ENCODE data around the gene AUP1.

AUP1 gene

DNA sequence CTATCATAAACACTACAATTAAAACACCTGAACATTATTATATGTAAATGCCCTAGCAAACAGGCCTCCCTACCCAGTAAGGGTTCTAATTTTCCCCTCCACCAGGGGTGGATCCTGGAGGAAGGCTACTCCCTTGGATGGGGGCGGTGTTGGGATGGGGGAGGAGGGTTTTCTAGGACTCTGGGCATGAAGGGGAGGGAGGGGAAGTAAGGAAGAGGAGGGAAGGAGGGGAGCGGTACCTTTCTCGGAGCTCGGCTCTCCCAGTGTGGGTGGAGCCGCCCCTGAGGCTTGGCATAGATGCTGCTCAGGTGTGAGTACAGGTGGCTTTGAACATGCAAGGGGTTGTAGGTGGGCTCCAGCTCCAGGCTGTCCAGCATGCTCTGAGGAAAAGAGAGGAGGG, 30.4 kb upstream of the AUP1 start:
- no peak for DNase-seq (ENCODE audit: extremely low spot score)
- TF ChIP-seq ELF4 (IDR thresholded peaks at IDR 0.05) = no peak
- CTCF ChIA-PET = interaction anchor here (0.6 kb wide), 1 partner anchor 251 kb away, joined by 4 read pairs; no protein-coding TSS in a partner anchor
- POLR2A ChIA-PET = no interaction called here

DNA sequence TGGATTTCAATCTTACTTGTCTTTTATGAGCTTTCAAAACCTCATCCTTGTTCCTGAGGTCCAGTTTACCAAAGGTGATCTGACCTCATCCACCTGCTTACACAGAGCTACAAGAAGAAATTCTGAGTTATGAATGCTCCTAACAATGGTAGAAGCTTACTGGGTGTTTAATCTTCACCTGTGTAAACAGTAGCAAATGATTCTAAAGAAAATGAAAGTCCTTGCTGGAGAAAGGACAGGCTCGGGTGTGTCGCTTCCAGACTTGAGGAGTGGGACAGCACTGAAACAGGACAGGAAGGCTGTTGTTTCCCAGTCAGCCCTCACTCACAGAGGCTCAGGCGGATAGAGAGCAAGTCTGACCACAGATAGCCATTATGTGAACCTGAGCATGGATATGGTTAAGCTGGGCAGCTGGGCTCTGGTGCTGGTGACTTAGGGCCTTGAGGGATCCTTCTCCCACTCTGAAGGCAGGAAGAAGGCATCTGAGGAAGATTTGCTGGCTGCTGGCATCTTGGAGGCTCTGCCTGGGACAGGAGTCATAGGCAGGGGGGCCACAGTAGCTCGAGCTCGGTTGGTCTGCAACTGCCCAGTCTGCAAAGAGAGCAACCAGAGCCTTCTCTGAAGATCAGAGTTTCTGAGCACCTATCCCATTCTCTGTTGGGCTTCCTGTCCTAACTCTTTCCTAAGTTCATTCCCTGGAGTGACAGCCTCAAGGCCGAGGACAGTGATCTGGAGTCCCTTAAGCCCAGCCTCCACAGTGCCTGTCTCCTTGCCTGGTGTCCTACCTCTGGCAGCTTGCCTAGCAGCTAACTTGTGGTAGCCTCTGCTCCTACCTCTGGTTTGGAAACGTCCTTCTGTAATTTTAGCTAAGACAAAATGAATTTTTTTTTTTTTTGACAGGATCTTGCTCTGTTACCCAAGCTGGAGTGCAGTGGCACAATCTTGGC, 29.1 kb upstream of the AUP1 start:
- TF ChIP-seq SUZ12 (IDR thresholded peaks at IDR 0.05) (no peak), FOXM1 (IDR thresholded peaks at IDR 0.05; ENCODE audit: borderline replicate concordance) (no peak), NFRKB (IDR thresholded peaks at IDR 0.05) (no peak), LEF1 (IDR thresholded peaks at IDR 0.05; ENCODE audit: borderline replicate concordance) (no peak), CTBP1 (IDR thresholded peaks at IDR 0.05; ENCODE audit: borderline replicate concordance) (no peak), ARNT (IDR thresholded peaks at IDR 0.05) (no peak), FOXA1 (IDR thresholded peaks at IDR 0.05) (no peak), ELF4 (IDR thresholded peaks at IDR 0.05) (no peak), FOXK2 (IDR thresholded peaks at IDR 0.05) (no peak)

DNA sequence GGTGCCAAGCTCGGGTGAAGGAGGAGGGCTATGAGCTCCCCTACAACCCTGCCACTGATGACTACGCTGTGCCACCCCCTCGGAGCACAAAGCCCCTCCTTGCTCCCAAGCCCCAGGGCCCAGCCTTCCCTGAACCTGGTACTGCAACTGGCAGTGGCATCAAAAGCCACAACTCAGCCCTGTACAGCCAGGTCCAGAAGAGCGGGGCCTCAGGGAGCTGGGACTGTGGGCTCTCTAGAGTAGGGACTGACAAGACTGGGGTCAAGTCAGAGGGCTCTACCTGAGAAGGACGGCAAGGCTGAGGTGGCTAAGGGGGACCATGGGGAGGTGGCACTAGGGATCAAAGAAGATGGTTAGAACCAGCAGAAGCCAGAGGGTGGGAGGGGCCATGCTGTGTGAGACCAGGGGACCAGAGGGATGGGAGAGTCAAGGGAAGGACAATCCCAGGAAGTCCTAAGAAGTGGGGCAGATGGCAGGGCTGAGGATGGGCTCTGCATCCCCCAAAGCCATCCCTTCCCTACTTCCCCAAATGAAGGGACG, 27.4 kb upstream of the AUP1 start:
- no peak for TF ChIP-seq ZNF384 (IDR thresholded peaks at IDR 0.05)
- TF ChIP-seq LEF1 (IDR thresholded peaks at IDR 0.05; ENCODE audit: borderline replicate concordance) = no peak
- POLR2A ChIA-PET = no interaction called here
- CTCF ChIA-PET = no interaction called here
- DNase-seq (ENCODE audit: extremely low spot score) = no peak

More for the DNA sequence above, 29.1 kb upstream of the AUP1 start:
- DNase-seq (ENCODE audit: extremely low spot score) = no peak
- ChIA-PET CTCF (interaction anchor here (0.5 kb wide), 1 partner anchor 15 kb away, joined by 5 read pairs; no protein-coding TSS in a partner anchor), POLR2A (interaction anchor here (0.7 kb wide), 1 partner anchor 9 kb away, joined by 3 read pairs; no protein-coding TSS in a partner anchor)

DNA sequence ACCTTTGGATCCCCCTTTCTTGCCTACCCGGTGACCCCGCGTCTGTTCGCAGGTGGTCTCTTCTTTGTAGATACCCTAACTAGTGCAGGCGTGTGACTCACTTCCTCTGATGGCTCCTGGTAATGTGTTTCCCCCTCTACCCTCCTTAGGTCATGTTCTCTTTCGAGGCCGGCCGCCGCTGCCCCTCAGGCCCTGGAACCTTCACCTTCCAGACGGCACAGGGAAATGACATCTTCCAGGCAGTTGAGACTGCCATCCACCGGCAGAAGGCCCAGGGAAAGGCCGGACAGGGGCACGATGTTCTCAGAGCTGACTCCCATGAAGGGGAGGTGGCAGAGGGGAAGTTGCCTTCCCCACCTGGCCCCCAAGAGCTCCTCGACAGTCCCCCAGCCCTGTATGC, 26.7 kb upstream of the AUP1 start:
- ChIA-PET POLR2A (interaction anchor here (1.2 kb wide), 1 partner anchor 49 kb away, joined by 4 read pairs; no protein-coding TSS in a partner anchor), CTCF (no interaction called here)

DNA sequence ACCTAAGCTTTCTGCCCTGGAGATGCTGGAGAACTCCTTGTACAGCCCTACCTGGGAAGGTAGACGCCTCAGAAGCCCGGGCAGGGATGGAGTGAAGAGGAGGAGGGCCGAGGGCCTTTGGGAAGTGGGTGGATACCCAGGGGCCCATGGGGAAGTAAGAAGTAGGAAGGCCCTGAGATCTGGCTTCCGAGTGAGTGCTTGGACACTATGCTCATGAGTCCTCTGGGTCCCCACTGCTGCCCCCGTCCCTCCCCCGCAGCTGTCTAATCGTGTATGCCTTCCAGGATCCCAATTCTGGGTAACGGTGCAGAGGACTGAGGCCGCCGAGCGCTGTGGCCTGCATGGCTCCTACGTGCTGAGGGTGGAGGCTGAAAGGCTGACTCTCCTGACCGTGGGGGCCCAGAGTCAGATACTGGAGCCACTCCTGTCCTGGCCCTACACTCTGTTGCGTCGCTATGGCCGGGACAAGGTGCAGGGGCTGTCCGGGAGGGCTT, 26.2 kb upstream of the AUP1 start:
- POLR2A ChIA-PET = interaction anchor here (1.2 kb wide), 1 partner anchor 49 kb away, joined by 4 read pairs; no protein-coding TSS in a partner anchor
- DNase-seq (ENCODE audit: extremely low spot score) = no peak
- no peak for TF ChIP-seq ARNT (IDR thresholded peaks at IDR 0.05)
- no peak for TF ChIP-seq FOXM1 (IDR thresholded peaks at IDR 0.05; ENCODE audit: borderline replicate concordance)
- TF ChIP-seq TARDBP (IDR thresholded peaks at IDR 0.05) = no peak
- TF ChIP-seq FOXK2 (IDR thresholded peaks at IDR 0.05) = no peak
- CTCF ChIA-PET = no interaction called here

More for the DNA sequence above, 26.7 kb upstream of the AUP1 start:
- no peak for DNase-seq (ENCODE audit: extremely low spot score)
- TF ChIP-seq FOXA1 (IDR thresholded peaks at IDR 0.05) = no peak
- no peak for TF ChIP-seq SP1 (IDR thresholded peaks at IDR 0.05)
- no peak for TF ChIP-seq NFRKB (IDR thresholded peaks at IDR 0.05)
- TF ChIP-seq, protein P1, sequence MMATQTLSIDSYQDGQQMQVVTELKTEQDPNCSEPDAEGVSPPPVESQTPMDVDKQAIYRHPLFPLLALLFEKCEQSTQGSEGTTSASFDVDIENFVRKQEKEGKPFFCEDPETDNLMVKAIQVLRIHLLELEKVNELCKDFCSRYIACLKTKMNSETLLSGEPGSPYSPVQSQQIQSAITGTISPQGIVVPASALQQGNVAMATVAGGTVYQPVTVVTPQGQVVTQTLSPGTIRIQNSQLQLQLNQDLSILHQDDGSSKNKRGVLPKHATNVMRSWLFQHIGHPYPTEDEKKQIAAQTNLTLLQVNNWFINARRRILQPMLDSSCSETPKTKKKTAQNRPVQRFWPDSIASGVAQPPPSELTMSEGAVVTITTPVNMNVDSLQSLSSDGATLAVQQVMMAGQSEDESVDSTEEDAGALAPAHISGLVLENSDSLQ (IDR thresholded peaks at IDR 0.05) = no peak

DNA sequence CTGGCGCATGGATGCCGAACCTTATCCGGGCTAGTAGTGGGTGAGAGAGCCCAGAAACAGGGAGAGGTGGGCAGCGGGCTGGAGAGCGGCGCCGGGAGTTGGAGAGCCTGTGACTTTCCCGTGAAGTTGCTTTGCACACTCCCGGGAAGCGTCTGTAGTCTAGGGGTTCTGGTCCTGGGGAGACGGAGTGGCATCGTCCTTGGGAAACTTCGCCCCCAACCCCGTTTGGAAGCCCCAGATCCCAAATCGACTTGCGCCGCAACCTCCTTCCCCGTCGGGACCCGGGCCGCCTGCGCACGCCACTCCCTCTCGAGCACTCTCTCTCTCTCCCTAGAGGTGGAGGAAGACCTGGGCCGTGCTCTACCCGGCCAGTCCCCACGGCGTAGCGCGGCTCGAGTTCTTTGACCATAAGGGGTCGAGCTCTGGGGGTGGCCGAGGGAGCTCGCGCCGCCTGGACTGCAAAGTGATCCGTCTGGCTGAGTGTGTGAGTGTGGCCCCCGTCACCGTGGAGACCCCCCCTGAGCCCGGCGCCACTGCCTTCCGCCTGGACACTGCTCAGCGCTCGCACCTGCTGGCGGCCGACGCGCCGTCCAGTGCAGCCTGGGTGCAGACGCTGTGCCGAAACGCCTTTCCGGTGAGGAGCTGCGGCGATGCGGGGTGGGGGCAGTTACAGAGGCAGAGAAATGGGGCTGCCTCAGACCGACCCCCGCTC, 25.5 kb upstream of the AUP1 start:
- DNase-seq (ENCODE audit: extremely low spot score) = no peak
- POLR2A ChIA-PET = interaction anchor here (1.2 kb wide), 1 partner anchor 48 kb away, joined by 4 read pairs; no protein-coding TSS in a partner anchor
- CTCF ChIA-PET = no interaction called here
- TF ChIP-seq SUZ12 (IDR thresholded peaks at IDR 0.05) (no peak), L3MBTL2 (conservative IDR thresholded peaks at IDR 0.05) (no peak), ZNF384 (IDR thresholded peaks at IDR 0.05) (no peak), LEF1 (IDR thresholded peaks at IDR 0.05; ENCODE audit: borderline replicate concordance) (no peak), BHLHE40 (IDR thresholded peaks at IDR 0.05; ENCODE audit: borderline replicate concordance) (no peak), FOXA1 (IDR thresholded peaks at IDR 0.05) (no peak), FOXK2 (IDR thresholded peaks at IDR 0.05) (no peak), HDGF (IDR thresholded peaks at IDR 0.05; ENCODE audit: borderline replicate concordance) (no peak), SP1 (IDR thresholded peaks at IDR 0.05) (no peak), NFRKB (IDR thresholded peaks at IDR 0.05) (no peak), FOXM1 (IDR thresholded peaks at IDR 0.05; ENCODE audit: borderline replicate concordance) (no peak), CTBP1 (IDR thresholded peaks at IDR 0.05; ENCODE audit: borderline replicate concordance) (no peak), TARDBP (IDR thresholded peaks at IDR 0.05) (no peak)
- TF ChIP-seq, protein P1 (IDR thresholded peaks at IDR 0.05) = no peak
